ENCODE results near the gene LIPC.

The LIPC gene

GRCh38 chr15:58556541-58556940, 124.8 kb downstream of the LIPC start:
- no peak overlapping the region for H3K4me3 ChIP-seq (ENCODE audit: low read depth, low read length)
- TF ChIP-seq CTCF (IDR thresholded peaks at IDR 0.05; ENCODE audit: borderline replicate concordance, insufficient read depth, low read depth, low read length): no peak

GRCh38 chr15:58558777-58559176, 127.0 kb downstream of the LIPC start:
- H3K4me3 ChIP-seq (ENCODE audit: low read depth, low read length): no peak overlapping the region
- TF ChIP-seq CTCF (IDR thresholded peaks at IDR 0.05; ENCODE audit: borderline replicate concordance, insufficient read depth, low read depth, low read length): no peak

GRCh38 chr15:58559904-58560588, 128.3 kb downstream of the LIPC start:
- no peak overlapping the region for H3K4me3 ChIP-seq (ENCODE audit: low read depth, low read length)
- no peak for TF ChIP-seq CTCF (IDR thresholded peaks at IDR 0.05; ENCODE audit: borderline replicate concordance, insufficient read depth, low read depth, low read length)

GRCh38 chr15:58561321-58561720, 129.5 kb downstream of the LIPC start:
- H3K4me3 ChIP-seq (ENCODE audit: low read depth, low read length): no peak overlapping the region
- TF ChIP-seq CTCF (IDR thresholded peaks at IDR 0.05; ENCODE audit: borderline replicate concordance, insufficient read depth, low read depth, low read length): no peak

GRCh38 chr15:58562135-58562534, 130.3 kb downstream of the LIPC start:
- H3K4me3 ChIP-seq (ENCODE audit: low read depth, low read length): no peak overlapping the region
- no peak for TF ChIP-seq CTCF (IDR thresholded peaks at IDR 0.05; ENCODE audit: borderline replicate concordance, insufficient read depth, low read depth, low read length)

GRCh38 chr15:58564981-58565380, 133.2 kb downstream of the LIPC start:
- H3K4me3 ChIP-seq (ENCODE audit: low read depth, low read length): no peak overlapping the region
- TF ChIP-seq CTCF (IDR thresholded peaks at IDR 0.05; ENCODE audit: borderline replicate concordance, insufficient read depth, low read depth, low read length): no peak

- H3K4me3 ChIP-seq (ENCODE audit: low read depth, low read length): no peak overlapping the region
- TF ChIP-seq CTCF (IDR thresholded peaks at IDR 0.05; ENCODE audit: borderline replicate concordance, insufficient read depth, low read depth, low read length): no peak
Measured at GRCh38 chr15:58565619-58566018, 133.8 kb downstream of the LIPC start.
